Measurements from ENCODE around the gene KPNA3.

GRCh38 chr13:49811527-49811908, 19.0 kb upstream of the KPNA3 start:
- TF ChIP-seq, protein P1, sequence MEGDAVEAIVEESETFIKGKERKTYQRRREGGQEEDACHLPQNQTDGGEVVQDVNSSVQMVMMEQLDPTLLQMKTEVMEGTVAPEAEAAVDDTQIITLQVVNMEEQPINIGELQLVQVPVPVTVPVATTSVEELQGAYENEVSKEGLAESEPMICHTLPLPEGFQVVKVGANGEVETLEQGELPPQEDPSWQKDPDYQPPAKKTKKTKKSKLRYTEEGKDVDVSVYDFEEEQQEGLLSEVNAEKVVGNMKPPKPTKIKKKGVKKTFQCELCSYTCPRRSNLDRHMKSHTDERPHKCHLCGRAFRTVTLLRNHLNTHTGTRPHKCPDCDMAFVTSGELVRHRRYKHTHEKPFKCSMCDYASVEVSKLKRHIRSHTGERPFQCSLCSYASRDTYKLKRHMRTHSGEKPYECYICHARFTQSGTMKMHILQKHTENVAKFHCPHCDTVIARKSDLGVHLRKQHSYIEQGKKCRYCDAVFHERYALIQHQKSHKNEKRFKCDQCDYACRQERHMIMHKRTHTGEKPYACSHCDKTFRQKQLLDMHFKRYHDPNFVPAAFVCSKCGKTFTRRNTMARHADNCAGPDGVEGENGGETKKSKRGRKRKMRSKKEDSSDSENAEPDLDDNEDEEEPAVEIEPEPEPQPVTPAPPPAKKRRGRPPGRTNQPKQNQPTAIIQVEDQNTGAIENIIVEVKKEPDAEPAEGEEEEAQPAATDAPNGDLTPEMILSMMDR (conservative IDR thresholded peaks at IDR 0.05; ENCODE audit: low read length), result no peak
- TF ChIP-seq EZH2phosphoT487 (IDR thresholded peaks at IDR 0.05; ENCODE audit: borderline replicate concordance), result no peak

Measured in Loucy (cell line).